Left ventricle myocardium inferior (tissue), 1 donor: ENCODE results near the gene AMH. TPM values are rescaled to one million over a fixed set of nuclear protein-coding genes. Genes with fewer than 3 reads are reported as not detected.

Source experiments
- DNase-seq: peaks from one replicate; pipeline ENCODE4 v3.0.0-alpha.2; 2020
- H3K27ac ChIP-seq: fragments of 200-600 bp; replicated peaks from 2 replicates; pipeline ENCODE4 v1.8.0; 2021
- H3K27me3 ChIP-seq: fragments of 200-600 bp; 2 replicates; pipeline ENCODE4 v1.8.0; 2021; ENCODE audit warnings: low read depth
- H3K36me3 ChIP-seq: fragments of 200-600 bp; 2 replicates; pipeline ENCODE4 v1.8.0; 2021
- H3K4me1 ChIP-seq: fragments of 200-600 bp; 2 replicates; pipeline ENCODE4 v1.8.0; 2021
- H3K4me3 ChIP-seq: fragments of 200-600 bp; 2 replicates; pipeline ENCODE4 v1.8.0; 2021; ENCODE audit warnings: mild to moderate bottlenecking, moderate library complexity
- H3K9me3 ChIP-seq: fragments of 200-600 bp; replicated peaks from 2 replicates; pipeline ENCODE4 v1.8.0; 2021
- CTCF ChIP-seq: fragments of 200-600 bp; IDR thresholded peaks from 2 replicates; pipeline ENCODE4 v1.8.0; 2021; ENCODE audit warnings: antibody characterized with exemption, mild to moderate bottlenecking, borderline replicate concordance
- intact Hi-C: fragments of 100-400 bp; cut with micrococcal nuclease; formaldehyde crosslinking; loops from one replicate; pipeline ENCODE4 v1.11.0; 2022
- total RNA-seq: library from RNA; stranded (reverse); fragmentation: NEBNext Ultra II Directional; extraction: Animal tissue kit (Norgen Biotek cat#: 25700); gene quantifications from one replicate; pipeline ENCODE4 v1.2.1, GENCODE V29; 2021
- donor health status: DM: no; HTN: yes; CAD: no; lungs with severe emphysema.

AMH gene
- total RNA-seq, 1 donor from 2014 or later, result 1.1 TPM

DNA sequence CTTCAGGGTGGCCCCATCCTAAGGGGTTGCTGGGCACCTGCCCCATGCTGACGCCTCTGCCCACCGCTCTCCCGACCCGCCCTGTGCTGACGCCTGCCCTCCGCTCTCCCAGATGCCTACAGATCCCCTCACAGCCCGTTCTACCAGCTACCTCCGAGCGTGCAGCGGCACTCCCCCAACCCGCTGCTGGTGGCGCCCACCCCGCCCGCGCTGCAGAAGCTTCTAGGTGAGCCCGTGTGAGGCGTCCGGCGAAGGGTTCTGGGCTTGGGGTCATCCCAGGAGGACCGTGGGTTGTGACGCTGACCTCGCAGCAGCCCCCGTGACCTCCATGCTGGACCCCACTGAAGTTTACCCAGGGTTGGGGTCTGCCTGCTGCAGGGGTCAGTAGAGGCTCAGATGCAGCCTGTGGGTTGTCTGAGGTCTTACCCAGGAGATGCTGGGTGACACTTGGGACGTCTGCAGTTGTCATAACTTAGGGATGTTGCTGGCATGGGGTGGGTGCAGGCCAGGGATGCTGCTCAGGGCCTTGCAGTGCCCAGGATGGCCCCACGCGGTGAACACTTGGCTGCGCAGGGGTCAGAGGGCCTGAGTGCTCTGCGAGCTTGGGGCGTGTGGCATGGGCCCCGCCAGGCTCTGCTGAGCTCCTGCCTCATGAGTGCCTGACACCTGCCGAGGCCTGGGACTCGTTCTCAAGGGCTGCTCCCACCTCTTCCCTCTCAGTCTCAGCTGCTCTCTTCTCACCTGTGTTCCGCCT is 38.0 kb upstream of the AMH start:
- peaks cover 83% of the 10 kb centered on the region for H3K36me3 ChIP-seq
- no peak for TF ChIP-seq CTCF
- H3K27me3 ChIP-seq, result no peaks in the 10 kb centered on the region
- no peaks in the 10 kb centered on the region for H3K9me3 ChIP-seq
- H3K27ac ChIP-seq, result no peak overlapping the region
- H3K4me1 ChIP-seq, result peaks cover 25% of the 10 kb centered on the region
- no peak for DNase-seq
- intact Hi-C loops, result no loop called here
- no peak overlapping the region for H3K4me3 ChIP-seq

DNA sequence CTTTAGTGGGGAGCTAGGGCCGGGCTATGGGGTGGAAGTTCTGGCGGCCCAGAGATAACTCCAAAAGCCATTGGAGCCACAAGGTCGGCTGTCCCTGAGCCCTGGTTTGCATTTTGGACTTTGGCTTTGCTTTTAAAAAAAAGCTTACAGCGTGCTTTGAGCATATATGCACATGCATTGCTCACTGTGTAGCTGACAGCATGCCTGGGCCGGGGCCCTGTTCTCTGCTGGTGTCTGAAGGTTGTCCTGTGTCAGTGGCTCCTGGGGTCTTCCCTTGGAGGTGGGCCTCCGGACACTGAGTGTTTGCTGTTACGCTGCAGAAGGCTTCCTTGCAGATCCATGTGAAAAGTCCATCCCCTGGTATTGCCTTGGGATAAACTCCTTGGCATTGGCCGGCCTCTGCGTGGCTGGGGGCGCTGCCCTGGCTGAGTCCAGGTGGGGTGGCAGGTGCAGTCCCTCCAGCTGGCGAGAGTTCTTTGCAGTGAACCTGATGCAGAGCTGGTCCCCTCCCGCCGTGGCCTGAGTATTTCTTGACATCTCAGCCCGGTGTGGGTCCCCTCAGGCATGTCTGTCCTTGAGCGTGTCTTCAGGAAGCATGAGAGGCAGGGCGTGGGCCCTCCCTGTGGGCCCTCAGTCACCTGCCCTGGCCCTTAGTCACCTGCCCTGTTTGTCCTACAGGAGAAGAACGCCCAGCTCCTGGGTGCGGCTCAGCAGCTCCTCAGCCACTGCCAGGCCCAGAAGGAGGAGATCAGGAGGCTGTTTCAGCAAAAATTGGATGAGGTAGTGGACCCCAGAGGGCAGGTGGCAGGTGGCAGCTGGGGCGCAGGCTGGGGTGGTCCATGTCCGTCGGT is 36.0 kb upstream of the AMH start:
- Histone ChIP-seq H3K27ac (no peak overlapping the region), H3K27me3 (no peaks in the 10 kb centered on the region), H3K9me3 (no peaks in the 10 kb centered on the region), H3K36me3 (peaks cover 87% of the 10 kb centered on the region), H3K4me3 (no peak overlapping the region), H3K4me1 (peaks cover 15% of the 10 kb centered on the region)
- TF ChIP-seq CTCF, result no peak
- no peak for DNase-seq
- intact Hi-C loops, result no loop called here

DNA sequence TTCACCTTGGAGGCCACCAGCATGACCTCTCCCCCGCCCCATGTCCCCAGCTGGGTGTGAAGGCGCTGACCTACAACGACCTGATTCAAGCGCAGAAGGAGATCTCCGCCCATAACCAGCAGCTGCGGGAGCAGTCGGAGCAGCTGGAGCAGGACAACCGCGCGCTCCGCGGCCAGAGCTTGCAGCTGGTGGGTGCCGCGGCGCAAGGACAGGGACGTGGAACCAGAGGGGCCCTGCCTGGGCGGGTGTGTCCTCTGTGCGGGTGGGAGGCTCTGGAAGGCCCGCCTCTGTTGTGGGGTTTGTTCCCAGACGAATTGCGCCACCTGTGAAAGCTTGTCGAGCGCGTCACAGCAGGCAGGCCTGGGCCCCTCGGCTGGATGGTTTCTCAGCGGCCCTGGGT is 35.3 kb upstream of the AMH start:
- H3K27me3 ChIP-seq, result no peaks in the 10 kb centered on the region
- peaks cover 8% of the 10 kb centered on the region for H3K4me1 ChIP-seq
- H3K36me3 ChIP-seq, result peaks cover 92% of the 10 kb centered on the region
- no peak overlapping the region for H3K4me3 ChIP-seq
- no peak for DNase-seq
- H3K9me3 ChIP-seq, result no peaks in the 10 kb centered on the region
- intact Hi-C loops, result no loop called here
- H3K27ac ChIP-seq, result no peak overlapping the region
- no peak for TF ChIP-seq CTCF

- Histone ChIP-seq H3K4me1 (peaks cover 4% of the 10 kb centered on the region), H3K27me3 (no peaks in the 10 kb centered on the region), H3K4me3 (no peak overlapping the region), H3K36me3 (peaks cover 96% of the 10 kb centered on the region), H3K9me3 (no peaks in the 10 kb centered on the region), H3K27ac (no peak overlapping the region)
- intact Hi-C loops, result no loop called here
- no peak for TF ChIP-seq CTCF
- no peak for DNase-seq
These were observed 34.9 kb upstream of the AMH start for GRCh38 chr19:2214251-2214650.

- peaks cover 97% of the 10 kb centered on the region for H3K36me3 ChIP-seq
- no peak overlapping the region for H3K27ac ChIP-seq
- no peaks in the 10 kb centered on the region for H3K27me3 ChIP-seq
- DNase-seq, result no peak
- intact Hi-C loops, result no loop called here
- TF ChIP-seq CTCF, result no peak
- H3K4me1 ChIP-seq, result no peaks in the 10 kb centered on the region
- no peak overlapping the region for H3K4me3 ChIP-seq
- H3K9me3 ChIP-seq, result no peaks in the 10 kb centered on the region
These were observed 33.8 kb upstream of the AMH start for GRCh38 chr19:2215281-2215751.
